ENCODE data around the gene ODAD3.

The ODAD3 gene

DNA sequence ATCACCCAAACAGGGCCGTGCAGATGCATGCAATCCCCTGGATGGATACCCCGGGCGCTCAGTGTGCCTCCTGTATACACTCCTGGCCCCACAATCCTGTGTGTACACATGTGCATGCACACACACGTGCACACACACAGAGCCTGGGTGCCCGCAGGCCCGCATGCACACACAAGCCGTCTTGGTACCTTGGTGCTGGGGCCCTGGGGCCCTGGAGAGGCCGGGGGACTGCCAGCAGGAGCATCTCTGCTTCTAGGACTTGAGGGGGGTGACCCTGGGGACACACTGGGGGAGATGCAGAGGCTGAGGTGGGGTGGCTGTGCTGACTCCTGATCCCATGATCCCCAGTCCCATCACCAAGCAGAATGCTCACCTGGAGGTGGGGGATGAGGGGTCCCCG, 35.3 kb downstream of the ODAD3 start:
- Histone ChIP-seq H3K4me2 (ENCODE audit: low read depth, low read length) (no peak overlapping the region), H2AFZ (ENCODE audit: low read length) (no peak overlapping the region), H3K27me3 (replicated peaks; ENCODE audit: insufficient read depth, low read length) (peaks cover 42% of the 10 kb centered on the region), H4K20me1 (ENCODE audit: insufficient read depth, low read length) (no peaks in the 10 kb centered on the region), H3K27ac (ENCODE audit: low read length) (no peak overlapping the region), H3K36me3 (replicated peaks; ENCODE audit: insufficient read depth, low read length) (no peaks in the 10 kb centered on the region), H3K4me3 (ENCODE audit: low read length) (no peak overlapping the region), H3K9ac (ENCODE audit: low read length) (no peak overlapping the region), H3K79me2 (ENCODE audit: low read length) (no peaks in the 10 kb centered on the region), H3F3A (ENCODE audit: insufficient read depth, low read length) (no peaks in the 10 kb centered on the region), H3K9me2 (replicated peaks; ENCODE audit: insufficient read depth, low read length) (no peaks in the 10 kb centered on the region), H3K9me3 (replicated peaks; ENCODE audit: insufficient read depth, low read length) (no peaks in the 10 kb centered on the region), H3K4me1 (ENCODE audit: low read length) (no peaks in the 10 kb centered on the region)
- TF ChIP-seq, protein P1, sequence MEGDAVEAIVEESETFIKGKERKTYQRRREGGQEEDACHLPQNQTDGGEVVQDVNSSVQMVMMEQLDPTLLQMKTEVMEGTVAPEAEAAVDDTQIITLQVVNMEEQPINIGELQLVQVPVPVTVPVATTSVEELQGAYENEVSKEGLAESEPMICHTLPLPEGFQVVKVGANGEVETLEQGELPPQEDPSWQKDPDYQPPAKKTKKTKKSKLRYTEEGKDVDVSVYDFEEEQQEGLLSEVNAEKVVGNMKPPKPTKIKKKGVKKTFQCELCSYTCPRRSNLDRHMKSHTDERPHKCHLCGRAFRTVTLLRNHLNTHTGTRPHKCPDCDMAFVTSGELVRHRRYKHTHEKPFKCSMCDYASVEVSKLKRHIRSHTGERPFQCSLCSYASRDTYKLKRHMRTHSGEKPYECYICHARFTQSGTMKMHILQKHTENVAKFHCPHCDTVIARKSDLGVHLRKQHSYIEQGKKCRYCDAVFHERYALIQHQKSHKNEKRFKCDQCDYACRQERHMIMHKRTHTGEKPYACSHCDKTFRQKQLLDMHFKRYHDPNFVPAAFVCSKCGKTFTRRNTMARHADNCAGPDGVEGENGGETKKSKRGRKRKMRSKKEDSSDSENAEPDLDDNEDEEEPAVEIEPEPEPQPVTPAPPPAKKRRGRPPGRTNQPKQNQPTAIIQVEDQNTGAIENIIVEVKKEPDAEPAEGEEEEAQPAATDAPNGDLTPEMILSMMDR (IDR thresholded peaks at IDR 0.05; ENCODE audit: low read length): no peak
- TF ChIP-seq EZH2 (optimal IDR thresholded peaks at IDR 0.05; ENCODE audit: low read depth, low read length) (no peak), EZH2phosphoT487 (IDR thresholded peaks at IDR 0.05; ENCODE audit: low read length) (no peak)
- no peak for DNase-seq

DNA sequence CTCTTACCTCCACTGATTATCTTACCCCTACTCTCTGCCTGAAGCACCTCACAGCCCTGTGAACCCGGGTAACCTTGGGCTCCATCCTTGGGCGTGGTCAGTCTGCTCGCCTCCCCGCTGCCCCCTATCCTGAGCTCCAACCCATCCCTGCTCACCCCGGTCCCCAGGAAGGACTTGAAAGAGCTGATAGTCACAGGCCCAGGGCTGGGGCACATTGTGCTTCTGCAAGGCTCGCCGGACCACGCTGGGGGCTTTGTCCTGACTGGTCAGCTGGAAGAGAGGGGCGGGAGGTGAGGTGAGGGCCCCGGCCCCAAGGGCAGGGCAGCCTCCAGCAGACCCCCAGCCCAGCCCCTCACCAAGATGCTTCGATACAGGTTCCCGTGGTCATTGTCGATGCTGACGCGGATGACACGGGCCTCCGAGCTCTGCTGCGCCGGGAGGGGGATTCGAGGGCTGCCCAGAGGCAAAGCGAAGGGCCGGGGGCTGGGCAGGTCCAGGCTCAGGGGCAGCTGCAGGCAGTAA, 37.8 kb downstream of the ODAD3 start:
- Histone ChIP-seq H2AFZ (ENCODE audit: low read length) (no peak overlapping the region), H3K9me2 (replicated peaks; ENCODE audit: insufficient read depth, low read length) (no peaks in the 10 kb centered on the region), H3K27me3 (replicated peaks; ENCODE audit: insufficient read depth, low read length) (peaks cover 61% of the 10 kb centered on the region), H3K27ac (ENCODE audit: low read length) (no peak overlapping the region), H3K79me2 (ENCODE audit: low read length) (no peaks in the 10 kb centered on the region), H4K20me1 (ENCODE audit: insufficient read depth, low read length) (no peaks in the 10 kb centered on the region), H3K9me3 (replicated peaks; ENCODE audit: insufficient read depth, low read length) (no peaks in the 10 kb centered on the region), H3K9ac (ENCODE audit: low read length) (no peak overlapping the region), H3K4me1 (ENCODE audit: low read length) (no peaks in the 10 kb centered on the region), H3F3A (ENCODE audit: insufficient read depth, low read length) (no peaks in the 10 kb centered on the region), H3K4me3 (ENCODE audit: low read length) (no peak overlapping the region), H3K4me2 (ENCODE audit: low read depth, low read length) (no peak overlapping the region), H3K36me3 (replicated peaks; ENCODE audit: insufficient read depth, low read length) (no peaks in the 10 kb centered on the region)
- TF ChIP-seq, protein P1 (IDR thresholded peaks at IDR 0.05; ENCODE audit: low read length): no peak
- TF ChIP-seq EZH2phosphoT487 (IDR thresholded peaks at IDR 0.05; ENCODE audit: low read length): no peak
- TF ChIP-seq EZH2 (optimal IDR thresholded peaks at IDR 0.05; ENCODE audit: low read depth, low read length): no peak
- DNase-seq: no peak

DNA sequence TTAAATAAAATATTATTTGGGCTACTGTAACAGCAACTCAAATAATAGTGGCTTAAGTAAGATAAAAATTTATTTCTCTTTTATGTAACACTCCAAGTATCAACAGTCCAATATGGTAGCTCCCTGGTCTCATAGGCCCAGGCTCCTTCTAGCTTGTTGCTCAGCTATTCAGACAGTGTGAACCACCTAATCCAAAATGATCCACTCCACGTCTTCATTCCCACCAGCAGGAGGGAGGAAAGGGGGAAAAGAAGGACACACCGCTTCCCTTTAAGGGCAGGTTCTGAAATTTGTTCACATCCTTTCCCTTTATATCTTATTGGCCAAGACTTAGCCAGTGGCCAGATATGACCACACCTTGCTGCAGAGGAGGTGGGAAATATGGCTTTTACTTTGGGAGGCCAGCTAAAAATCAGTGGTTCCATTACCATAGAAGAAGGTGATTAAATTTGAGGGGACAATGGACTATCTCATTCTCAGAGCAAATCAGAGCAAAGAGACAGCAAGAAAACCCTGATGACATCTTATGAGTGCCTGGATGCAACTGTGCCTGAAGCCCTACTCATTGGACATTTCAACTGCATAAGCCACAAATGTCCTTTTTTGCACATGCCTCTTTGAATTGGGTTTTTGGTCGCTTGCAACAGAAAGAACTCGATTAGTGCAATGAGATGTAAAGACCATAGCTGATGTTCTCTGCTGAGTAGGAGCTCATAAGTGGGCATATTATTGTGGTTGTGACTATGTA, 43.8 kb downstream of the ODAD3 start:
- TF ChIP-seq EZH2phosphoT487 (IDR thresholded peaks at IDR 0.05; ENCODE audit: low read length) (no peak), EZH2 (optimal IDR thresholded peaks at IDR 0.05; ENCODE audit: low read depth, low read length) (no peak)
- TF ChIP-seq, protein P1 (IDR thresholded peaks at IDR 0.05; ENCODE audit: low read length): no peak
- H3K36me3 ChIP-seq (replicated peaks; ENCODE audit: insufficient read depth, low read length): no peaks in the 10 kb centered on the region
- no peaks in the 10 kb centered on the region for H3K79me2 ChIP-seq (ENCODE audit: low read length)
- H4K20me1 ChIP-seq (ENCODE audit: insufficient read depth, low read length): no peaks in the 10 kb centered on the region
- no peaks in the 10 kb centered on the region for H3K9me3 ChIP-seq (replicated peaks; ENCODE audit: insufficient read depth, low read length)
- H3K9me2 ChIP-seq (replicated peaks; ENCODE audit: insufficient read depth, low read length): no peaks in the 10 kb centered on the region
- H3K9ac ChIP-seq (ENCODE audit: low read length): no peak overlapping the region
- H3K27me3 ChIP-seq (replicated peaks; ENCODE audit: insufficient read depth, low read length): peaks cover 57% of the 10 kb centered on the region
- H3K4me2 ChIP-seq (ENCODE audit: low read depth, low read length): no peak overlapping the region
- H3K4me1 ChIP-seq (ENCODE audit: low read length): no peaks in the 10 kb centered on the region
- H3K27ac ChIP-seq (ENCODE audit: low read length): no peak overlapping the region
- no peak for DNase-seq
- no peak overlapping the region for H3K4me3 ChIP-seq (ENCODE audit: low read length)
- no peaks in the 10 kb centered on the region for H3F3A ChIP-seq (ENCODE audit: insufficient read depth, low read length)
- no peak overlapping the region for H2AFZ ChIP-seq (ENCODE audit: low read length)
